ENCODE data around the gene GPR35. TPM values are rescaled to one million over a fixed set of nuclear protein-coding genes. Genes with fewer than 3 reads are reported as not detected.

GPR35 gene
- total and polyA plus RNA-seq, 2 of the 13 experiments (the other 11 are each of a cell fraction or from before 2014, with no cell fraction given), result 27.1 to 44.2 TPM

DNA sequence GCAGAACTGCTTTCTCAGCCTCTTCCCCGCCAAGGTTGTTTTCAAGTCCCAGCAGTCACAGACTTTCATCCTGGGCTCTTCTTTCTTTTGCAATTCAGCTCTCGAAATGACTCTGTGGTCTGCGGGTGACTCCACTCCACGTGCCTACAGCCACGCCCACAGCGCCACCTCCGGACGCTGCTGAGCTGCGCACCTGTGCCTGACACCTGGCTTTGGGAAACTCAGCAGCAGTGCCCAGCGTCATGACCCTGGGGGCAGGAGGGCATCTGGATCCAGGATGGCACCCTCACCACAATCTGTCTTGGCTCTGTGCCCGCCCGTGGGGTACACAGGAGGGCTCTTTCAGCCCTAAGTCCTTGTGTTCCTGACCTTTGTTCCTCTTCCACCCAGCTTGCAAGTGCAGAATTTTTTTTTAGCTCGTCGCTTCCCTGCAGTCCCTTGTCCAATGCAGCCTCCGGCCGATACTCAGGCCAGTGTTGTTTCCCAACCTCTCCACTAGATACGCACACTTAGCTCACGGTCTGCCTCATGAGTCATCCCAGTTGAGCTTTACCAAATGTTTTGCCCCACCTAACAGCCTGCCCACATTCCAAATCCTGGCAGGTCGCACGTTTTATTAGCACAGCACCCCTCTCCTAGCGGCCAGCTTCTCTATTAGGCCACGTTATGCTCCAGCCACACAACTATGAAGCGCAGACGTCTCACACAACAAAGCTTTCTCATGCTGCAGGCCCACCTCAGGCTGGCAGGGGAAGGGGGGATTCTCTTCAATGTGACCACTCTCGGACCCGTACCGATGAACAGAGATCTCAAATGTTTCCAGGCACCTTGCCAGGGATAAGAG, 45.3 kb upstream of the GPR35 start (continued):
- TF ChIP-seq HES4 (CRISPR knock-in tag; IDR thresholded peaks at IDR 0.05; ENCODE audit: borderline replicate concordance), result 0 out of 2 replicates have a peak, but pooled peaks have one; percentile 51
- peak; percentile 79 for TF ChIP-seq JUNB (CRISPR knock-in tag; IDR thresholded peaks at IDR 0.05; ENCODE audit: borderline replicate concordance)
- peak; percentile 28; the same call in 1 of the 2 replicates for TF ChIP-seq ZNF556 (CRISPR knock-in tag; IDR thresholded peaks at IDR 0.05; ENCODE audit: borderline replicate concordance)
- TF ChIP-seq, protein P1, sequence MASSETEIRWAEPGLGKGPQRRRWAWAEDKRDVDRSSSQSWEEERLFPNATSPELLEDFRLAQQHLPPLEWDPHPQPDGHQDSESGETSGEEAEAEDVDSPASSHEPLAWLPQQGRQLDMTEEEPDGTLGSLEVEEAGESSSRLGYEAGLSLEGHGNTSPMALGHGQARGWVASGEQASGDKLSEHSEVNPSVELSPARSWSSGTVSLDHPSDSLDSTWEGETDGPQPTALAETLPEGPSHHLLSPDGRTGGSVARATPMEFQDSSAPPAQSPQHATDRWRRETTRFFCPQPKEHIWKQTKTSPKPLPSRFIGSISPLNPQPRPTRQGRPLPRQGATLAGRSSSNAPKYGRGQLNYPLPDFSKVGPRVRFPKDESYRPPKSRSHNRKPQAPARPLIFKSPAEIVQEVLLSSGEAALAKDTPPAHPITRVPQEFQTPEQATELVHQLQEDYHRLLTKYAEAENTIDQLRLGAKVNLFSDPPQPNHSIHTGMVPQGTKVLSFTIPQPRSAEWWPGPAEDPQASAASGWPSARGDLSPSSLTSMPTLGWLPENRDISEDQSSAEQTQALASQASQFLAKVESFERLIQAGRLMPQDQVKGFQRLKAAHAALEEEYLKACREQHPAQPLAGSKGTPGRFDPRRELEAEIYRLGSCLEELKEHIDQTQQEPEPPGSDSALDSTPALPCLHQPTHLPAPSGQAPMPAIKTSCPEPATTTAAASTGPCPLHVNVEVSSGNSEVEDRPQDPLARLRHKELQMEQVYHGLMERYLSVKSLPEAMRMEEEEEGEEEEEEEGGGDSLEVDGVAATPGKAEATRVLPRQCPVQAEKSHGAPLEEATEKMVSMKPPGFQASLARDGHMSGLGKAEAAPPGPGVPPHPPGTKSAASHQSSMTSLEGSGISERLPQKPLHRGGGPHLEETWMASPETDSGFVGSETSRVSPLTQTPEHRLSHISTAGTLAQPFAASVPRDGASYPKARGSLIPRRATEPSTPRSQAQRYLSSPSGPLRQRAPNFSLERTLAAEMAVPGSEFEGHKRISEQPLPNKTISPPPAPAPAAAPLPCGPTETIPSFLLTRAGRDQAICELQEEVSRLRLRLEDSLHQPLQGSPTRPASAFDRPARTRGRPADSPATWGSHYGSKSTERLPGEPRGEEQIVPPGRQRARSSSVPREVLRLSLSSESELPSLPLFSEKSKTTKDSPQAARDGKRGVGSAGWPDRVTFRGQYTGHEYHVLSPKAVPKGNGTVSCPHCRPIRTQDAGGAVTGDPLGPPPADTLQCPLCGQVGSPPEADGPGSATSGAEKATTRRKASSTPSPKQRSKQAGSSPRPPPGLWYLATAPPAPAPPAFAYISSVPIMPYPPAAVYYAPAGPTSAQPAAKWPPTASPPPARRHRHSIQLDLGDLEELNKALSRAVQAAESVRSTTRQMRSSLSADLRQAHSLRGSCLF (CRISPR knock-in tag; IDR thresholded peaks at IDR 0.05; ENCODE audit: borderline replicate concordance), result no peak
- TF ChIP-seq, protein P2, sequence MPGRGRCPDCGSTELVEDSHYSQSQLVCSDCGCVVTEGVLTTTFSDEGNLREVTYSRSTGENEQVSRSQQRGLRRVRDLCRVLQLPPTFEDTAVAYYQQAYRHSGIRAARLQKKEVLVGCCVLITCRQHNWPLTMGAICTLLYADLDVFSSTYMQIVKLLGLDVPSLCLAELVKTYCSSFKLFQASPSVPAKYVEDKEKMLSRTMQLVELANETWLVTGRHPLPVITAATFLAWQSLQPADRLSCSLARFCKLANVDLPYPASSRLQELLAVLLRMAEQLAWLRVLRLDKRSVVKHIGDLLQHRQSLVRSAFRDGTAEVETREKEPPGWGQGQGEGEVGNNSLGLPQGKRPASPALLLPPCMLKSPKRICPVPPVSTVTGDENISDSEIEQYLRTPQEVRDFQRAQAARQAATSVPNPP (CRISPR knock-in tag; IDR thresholded peaks at IDR 0.05), result no peak
- TF ChIP-seq ZNF747 (CRISPR knock-in tag; IDR thresholded peaks at IDR 0.05; ENCODE audit: borderline replicate concordance), result peak; percentile 73; the same call in 1 of the 2 replicates
- TF ChIP-seq SRY (CRISPR knock-in tag; IDR thresholded peaks at IDR 0.05), result 0 out of 2 replicates have a peak, but pooled peaks have one; percentile 76
- peak; percentile 79 for TF ChIP-seq ZNF230 (CRISPR knock-in tag; IDR thresholded peaks at IDR 0.05)
- no peak for TF ChIP-seq ZNF207 (IDR thresholded peaks at IDR 0.05; ENCODE audit: borderline replicate concordance)
- TF ChIP-seq JUND (CRISPR knock-in tag; IDR thresholded peaks at IDR 0.05), result peak; percentile 90
- TF ChIP-seq, protein P3, sequence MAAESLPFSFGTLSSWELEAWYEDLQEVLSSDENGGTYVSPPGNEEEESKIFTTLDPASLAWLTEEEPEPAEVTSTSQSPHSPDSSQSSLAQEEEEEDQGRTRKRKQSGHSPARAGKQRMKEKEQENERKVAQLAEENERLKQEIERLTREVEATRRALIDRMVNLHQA (CRISPR knock-in tag; IDR thresholded peaks at IDR 0.05), result no peak
- TF ChIP-seq, protein P4, sequence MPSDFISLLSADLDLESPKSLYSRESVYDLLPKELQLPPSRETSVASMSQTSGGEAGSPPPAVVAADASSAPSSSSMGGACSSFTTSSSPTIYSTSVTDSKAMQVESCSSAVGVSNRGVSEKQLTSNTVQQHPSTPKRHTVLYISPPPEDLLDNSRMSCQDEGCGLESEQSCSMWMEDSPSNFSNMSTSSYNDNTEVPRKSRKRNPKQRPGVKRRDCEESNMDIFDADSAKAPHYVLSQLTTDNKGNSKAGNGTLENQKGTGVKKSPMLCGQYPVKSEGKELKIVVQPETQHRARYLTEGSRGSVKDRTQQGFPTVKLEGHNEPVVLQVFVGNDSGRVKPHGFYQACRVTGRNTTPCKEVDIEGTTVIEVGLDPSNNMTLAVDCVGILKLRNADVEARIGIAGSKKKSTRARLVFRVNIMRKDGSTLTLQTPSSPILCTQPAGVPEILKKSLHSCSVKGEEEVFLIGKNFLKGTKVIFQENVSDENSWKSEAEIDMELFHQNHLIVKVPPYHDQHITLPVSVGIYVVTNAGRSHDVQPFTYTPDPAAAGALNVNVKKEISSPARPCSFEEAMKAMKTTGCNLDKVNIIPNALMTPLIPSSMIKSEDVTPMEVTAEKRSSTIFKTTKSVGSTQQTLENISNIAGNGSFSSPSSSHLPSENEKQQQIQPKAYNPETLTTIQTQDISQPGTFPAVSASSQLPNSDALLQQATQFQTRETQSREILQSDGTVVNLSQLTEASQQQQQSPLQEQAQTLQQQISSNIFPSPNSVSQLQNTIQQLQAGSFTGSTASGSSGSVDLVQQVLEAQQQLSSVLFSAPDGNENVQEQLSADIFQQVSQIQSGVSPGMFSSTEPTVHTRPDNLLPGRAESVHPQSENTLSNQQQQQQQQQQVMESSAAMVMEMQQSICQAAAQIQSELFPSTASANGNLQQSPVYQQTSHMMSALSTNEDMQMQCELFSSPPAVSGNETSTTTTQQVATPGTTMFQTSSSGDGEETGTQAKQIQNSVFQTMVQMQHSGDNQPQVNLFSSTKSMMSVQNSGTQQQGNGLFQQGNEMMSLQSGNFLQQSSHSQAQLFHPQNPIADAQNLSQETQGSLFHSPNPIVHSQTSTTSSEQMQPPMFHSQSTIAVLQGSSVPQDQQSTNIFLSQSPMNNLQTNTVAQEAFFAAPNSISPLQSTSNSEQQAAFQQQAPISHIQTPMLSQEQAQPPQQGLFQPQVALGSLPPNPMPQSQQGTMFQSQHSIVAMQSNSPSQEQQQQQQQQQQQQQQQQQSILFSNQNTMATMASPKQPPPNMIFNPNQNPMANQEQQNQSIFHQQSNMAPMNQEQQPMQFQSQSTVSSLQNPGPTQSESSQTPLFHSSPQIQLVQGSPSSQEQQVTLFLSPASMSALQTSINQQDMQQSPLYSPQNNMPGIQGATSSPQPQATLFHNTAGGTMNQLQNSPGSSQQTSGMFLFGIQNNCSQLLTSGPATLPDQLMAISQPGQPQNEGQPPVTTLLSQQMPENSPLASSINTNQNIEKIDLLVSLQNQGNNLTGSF (CRISPR knock-in tag; IDR thresholded peaks at IDR 0.05), result no peak
- no peak for TF ChIP-seq ZNF616 (CRISPR knock-in tag; IDR thresholded peaks at IDR 0.05; ENCODE audit: low read depth)
